Bronchial epithelial cell (primary cell): ENCODE measurements around the gene GPR15. TPM values are rescaled to one million over a fixed set of nuclear protein-coding genes. Genes with fewer than 3 reads are reported as not detected.
A peak's percentile ranks its signal among the peaks of the same experiment; 100 is the strongest.
"Not testable (repeated sequence)": the region's sequence is repeated elsewhere in the genome, so short reads cannot be mapped to it uniquely, and the experiment has no call there.

ENCODE experiments used
- DNase-seq: peaks from one replicate; pipeline ENCODE4 v3.0.0-alpha.2; 2010; ENCODE audit warnings: low read depth
- FAIRE-seq: peaks from 2 replicates; lab custom pipeline; 2011; peaks lifted over from hg19 to GRCh38; lab: Jason Lieb, UNC
- H3K27me3 ChIP-seq: 2 replicates; pipeline ENCODE4 v1.5.1; 2011; ENCODE audit warnings: low read length; ENCODE audit not compliant: control insufficient read depth, insufficient read depth
- H3K36me3 ChIP-seq: 2 replicates; pipeline ENCODE4 v1.5.1; 2011; ENCODE audit warnings: low read length; ENCODE audit not compliant: control insufficient read depth, insufficient read depth
- H3K4me3 ChIP-seq: 2 replicates; pipeline ENCODE4 v1.5.1; 2011; ENCODE audit warnings: mild to moderate bottlenecking, low read depth, low read length, control low read depth
- total RNA-seq: library from RNA; depleted of rRNA; stranded (reverse); fragments of >200 nt; gene quantifications from 2 replicates; pipeline ENCODE4 v1.2.1, GENCODE V29; 2014
- TF ChIP-seq, protein P1 (sequence below): IDR thresholded peaks from 2 replicates; pipeline ENCODE4 v1.5.1; 2011; ENCODE audit warnings: mild to moderate bottlenecking, moderate library complexity, low read length, control low read depth, inconsistent platforms; ENCODE audit not compliant: insufficient read depth, severe bottlenecking

Gene GPR15
- total RNA-seq, 1 donor from 2014 or later, result not detected

DNA sequence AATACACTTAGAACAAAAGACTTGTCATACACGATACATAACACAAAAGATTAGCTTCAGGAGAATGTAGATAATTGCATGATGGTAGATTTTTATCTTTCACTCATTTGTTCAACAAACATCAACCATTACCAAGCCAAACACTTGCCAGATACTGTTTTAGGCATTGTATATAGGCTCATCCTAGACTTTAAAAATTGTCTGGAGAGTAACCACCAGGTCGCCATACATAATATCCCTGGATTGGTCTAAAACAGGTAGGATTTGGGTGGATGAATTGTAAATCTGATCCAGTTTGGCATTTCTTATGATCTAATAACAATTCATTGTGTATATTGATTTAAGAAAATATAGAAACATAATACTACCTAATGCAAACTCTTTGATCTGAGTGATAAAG is 22.8 kb downstream of the GPR15 start:
- FAIRE-seq (no peak), DNase-seq (no peak)
- no peaks in the 10 kb centered on the region for H3K36me3 ChIP-seq
- H3K4me3 ChIP-seq, result no peak overlapping the region
- TF ChIP-seq, protein P1, sequence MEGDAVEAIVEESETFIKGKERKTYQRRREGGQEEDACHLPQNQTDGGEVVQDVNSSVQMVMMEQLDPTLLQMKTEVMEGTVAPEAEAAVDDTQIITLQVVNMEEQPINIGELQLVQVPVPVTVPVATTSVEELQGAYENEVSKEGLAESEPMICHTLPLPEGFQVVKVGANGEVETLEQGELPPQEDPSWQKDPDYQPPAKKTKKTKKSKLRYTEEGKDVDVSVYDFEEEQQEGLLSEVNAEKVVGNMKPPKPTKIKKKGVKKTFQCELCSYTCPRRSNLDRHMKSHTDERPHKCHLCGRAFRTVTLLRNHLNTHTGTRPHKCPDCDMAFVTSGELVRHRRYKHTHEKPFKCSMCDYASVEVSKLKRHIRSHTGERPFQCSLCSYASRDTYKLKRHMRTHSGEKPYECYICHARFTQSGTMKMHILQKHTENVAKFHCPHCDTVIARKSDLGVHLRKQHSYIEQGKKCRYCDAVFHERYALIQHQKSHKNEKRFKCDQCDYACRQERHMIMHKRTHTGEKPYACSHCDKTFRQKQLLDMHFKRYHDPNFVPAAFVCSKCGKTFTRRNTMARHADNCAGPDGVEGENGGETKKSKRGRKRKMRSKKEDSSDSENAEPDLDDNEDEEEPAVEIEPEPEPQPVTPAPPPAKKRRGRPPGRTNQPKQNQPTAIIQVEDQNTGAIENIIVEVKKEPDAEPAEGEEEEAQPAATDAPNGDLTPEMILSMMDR, result no peak
- no peaks in the 10 kb centered on the region for H3K27me3 ChIP-seq

DNA sequence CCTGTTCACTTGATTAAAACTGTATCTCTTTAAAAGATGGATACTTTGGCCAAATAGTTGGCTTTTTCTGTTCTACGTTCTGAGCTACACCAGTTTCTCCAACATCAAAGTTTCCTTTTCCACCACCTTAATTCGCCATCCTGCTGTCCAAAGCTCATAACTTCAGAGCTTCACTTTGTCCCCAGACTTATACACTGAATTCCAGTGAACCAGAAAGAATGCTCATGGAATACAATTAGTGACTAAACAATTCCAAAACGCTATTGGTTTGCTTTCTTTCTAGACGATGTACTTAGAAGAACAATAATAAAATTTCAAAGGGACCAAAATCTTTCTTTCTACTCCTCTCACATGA is 23.2 kb downstream of the GPR15 start:
- no peak for FAIRE-seq
- TF ChIP-seq, protein P1, result no peak
- no peaks in the 10 kb centered on the region for H3K36me3 ChIP-seq
- no peak overlapping the region for H3K4me3 ChIP-seq
- DNase-seq, result no peak
- H3K27me3 ChIP-seq, result no peaks in the 10 kb centered on the region

DNA sequence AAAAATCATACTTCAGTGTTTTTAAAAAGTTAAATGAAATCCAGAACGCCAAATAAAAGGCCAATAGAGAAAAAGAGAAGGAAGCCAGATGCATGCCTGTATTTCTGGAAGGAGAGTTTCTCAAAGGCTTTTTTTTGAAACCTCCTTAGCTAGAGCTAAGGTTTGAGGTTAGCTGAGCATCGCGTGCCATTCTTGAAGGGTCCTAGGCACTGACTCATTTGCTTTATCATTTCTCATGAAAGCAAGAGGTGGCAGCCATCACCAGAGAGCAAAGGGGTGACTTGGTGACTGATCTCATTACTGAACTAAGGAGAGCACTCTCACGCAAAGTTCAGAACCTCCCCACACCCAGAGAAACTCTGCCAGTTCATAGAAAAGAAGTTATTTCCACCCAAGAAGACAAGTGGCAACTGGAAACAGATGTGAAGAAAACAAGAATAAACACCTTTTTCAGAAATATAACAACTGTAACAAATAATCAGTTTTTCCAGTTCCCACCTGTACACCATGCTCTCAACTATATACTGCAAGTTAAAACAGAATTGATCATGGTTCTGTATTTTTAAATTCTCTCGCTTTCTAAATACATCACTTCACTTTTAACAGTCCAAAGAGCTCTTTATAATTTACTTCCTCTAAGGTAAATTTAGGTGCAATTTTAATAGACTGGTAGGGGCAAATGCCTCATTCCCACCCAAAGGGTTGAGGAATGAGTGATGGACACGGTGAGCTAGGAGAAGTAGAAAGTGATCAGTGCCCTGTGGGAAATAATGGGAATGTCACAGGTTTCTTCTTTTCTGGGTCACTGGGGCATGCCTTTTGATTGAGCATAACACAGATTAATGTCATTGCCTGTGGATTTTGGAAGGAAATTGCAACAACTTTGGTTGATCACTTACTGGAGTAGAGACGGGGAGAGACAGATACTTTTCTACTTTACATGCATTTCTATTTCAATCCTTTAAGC is 24.7 kb downstream of the GPR15 start:
- Histone ChIP-seq H3K27me3 (no peaks in the 10 kb centered on the region), H3K36me3 (no peaks in the 10 kb centered on the region), H3K4me3 (no peak overlapping the region)
- DNase-seq (no peak), FAIRE-seq (no peak)
- TF ChIP-seq, protein P1, result no peak

DNA sequence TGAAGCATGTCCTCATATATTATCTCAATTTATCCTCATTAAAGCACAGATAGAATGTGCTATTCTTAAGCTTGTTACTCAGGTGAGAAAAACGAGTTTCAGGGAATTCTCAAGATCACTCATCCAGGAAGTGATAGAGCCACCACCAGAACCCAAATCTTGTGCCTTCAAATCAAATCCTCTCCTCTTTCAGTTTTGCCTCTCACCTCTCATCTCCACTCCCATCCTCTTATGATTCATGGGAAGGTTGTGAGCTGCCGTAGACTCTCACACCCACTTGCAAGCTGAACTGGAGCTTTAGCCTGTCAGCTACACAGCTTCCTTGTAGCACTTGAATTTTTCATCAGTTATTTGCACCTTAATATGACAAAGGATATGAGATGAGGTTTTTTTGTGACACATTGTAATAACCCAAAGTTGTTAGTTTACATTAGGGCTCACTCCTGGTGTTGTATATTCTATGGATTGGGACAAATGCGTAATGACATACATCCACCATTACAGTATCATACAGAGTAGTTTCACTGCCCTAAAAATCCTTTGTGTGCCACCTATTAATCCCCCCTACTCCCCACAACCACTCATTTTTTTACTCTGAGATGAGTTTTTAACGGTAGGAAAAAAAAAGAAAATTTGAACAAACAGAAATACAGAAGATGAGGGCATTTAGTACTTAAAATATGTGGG is 25.7 kb downstream of the GPR15 start:
- Histone ChIP-seq H3K27me3 (no peaks in the 10 kb centered on the region), H3K4me3 (no peak overlapping the region), H3K36me3 (no peaks in the 10 kb centered on the region)
- FAIRE-seq (no peak), DNase-seq (peak; percentile 56)
- TF ChIP-seq, protein P1, result no peak

DNA sequence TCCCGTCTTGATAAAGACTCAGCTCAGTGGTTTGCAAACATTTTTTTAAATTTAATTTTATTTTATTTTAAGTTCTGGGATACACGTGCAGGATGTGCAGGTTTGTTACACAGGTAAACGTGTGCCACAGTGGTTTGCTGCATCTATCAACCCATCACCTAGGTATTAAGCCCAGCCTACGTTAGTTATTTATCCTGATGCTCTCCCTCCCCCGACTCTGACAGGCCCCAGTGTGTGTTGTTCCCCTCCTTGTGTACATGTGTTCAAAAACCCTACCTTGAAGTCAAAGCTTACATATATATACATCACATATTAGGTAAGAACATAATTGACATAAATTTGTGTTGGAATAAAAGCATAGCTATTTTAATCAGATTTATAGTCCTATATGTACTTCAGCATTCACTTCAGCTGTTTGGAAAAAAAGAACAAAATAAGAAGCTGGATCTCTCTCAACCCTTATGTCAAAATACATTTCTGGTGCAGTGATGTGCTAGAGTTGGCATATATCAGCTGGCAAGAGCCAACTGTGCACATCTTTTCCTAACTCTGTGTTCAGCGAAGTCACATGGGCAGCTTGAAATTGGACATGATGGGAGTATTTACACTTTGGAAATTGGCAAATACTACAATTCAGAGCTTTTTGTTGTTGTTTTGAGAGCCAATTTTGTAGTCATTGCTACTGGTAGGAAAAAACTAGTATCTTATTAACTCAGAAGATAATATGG is 26.5 kb downstream of the GPR15 start:
- FAIRE-seq, result no peak
- H3K4me3 ChIP-seq, result no peak overlapping the region
- no peak for DNase-seq
- H3K36me3 ChIP-seq, result no peaks in the 10 kb centered on the region
- H3K27me3 ChIP-seq, result no peaks in the 10 kb centered on the region
- TF ChIP-seq, protein P1, result no peak

DNA sequence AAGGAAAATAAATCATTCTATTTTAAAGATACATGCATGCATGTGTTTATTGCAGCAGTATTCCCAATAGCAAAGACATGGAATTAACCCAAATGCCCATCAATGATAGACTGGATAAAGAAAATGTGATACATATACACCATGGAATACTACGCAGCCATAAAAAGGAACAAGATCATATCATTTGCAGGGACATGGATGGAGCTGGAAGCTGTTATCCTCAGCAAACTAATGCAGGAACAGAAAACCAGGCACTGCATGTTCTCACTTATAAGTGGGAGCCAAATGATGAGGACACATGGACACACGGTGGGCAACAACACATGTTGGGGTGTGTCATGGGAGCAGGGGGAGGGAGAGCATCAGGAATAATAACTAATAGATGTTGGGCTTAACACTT is 28.0 kb downstream of the GPR15 start:
- not testable (repeated sequence) for DNase-seq, H3K27me3 ChIP-seq, H3K4me3 ChIP-seq, FAIRE-seq, H3K36me3 ChIP-seq
